Activated T-helper 2 cell treated with anti-CD3 and anti-CD28 coated beads, Interferon-gamma antibody, Interleukin-2, Interleukin-4, amounts not matched to agents 10 μg/mL and 5 μg/mL and 100 μg/mL, durations not matched to agents 14 hours and 24 hours and 36 hours (primary cell): Measurements from ENCODE around the gene ZRANB1. TPM values are rescaled to one million over a fixed set of nuclear protein-coding genes. Genes with fewer than 3 reads are reported as not detected.

Experiments
- DNase-seq: peaks from one replicate; pipeline ENCODE4 v3.0.0; 2021; ENCODE audit warnings: low spot score
- H3K27ac Mint-ChIP-seq: one replicate; pipeline ENCODE4 v1.8.0; 2021; ENCODE audit warnings: mixed read lengths
- H3K27me3 Mint-ChIP-seq: one replicate; pipeline ENCODE4 v1.8.0; 2021; ENCODE audit warnings: low read depth, mixed read lengths
- H3K36me3 Mint-ChIP-seq: one replicate; pipeline ENCODE4 v1.8.0; 2021; ENCODE audit warnings: low read depth, mixed read lengths
- H3K4me1 Mint-ChIP-seq: one replicate; pipeline ENCODE4 v1.8.0; 2021; ENCODE audit warnings: low read depth, mixed read lengths
- H3K4me3 Mint-ChIP-seq: one replicate; pipeline ENCODE4 v1.8.0; 2021; ENCODE audit warnings: low read depth, mild to moderate bottlenecking, moderate library complexity, mixed read lengths
- H3K9me3 Mint-ChIP-seq: one replicate; pipeline ENCODE4 v1.8.0; 2021; ENCODE audit warnings: mixed read lengths
- intact Hi-C: fragments of 100-400 bp; cut with micrococcal nuclease; formaldehyde crosslinking; loops from one replicate; pipeline ENCODE4 v1.15.1; 2023
- total RNA-seq: library from RNA; stranded (reverse); gene quantifications from 2 replicates; pipeline ENCODE4 v1.2.3, GENCODE V29; 2022

Gene ZRANB1
- total RNA-seq, 1 donor from 2014 or later, result 12.1 TPM

DNA sequence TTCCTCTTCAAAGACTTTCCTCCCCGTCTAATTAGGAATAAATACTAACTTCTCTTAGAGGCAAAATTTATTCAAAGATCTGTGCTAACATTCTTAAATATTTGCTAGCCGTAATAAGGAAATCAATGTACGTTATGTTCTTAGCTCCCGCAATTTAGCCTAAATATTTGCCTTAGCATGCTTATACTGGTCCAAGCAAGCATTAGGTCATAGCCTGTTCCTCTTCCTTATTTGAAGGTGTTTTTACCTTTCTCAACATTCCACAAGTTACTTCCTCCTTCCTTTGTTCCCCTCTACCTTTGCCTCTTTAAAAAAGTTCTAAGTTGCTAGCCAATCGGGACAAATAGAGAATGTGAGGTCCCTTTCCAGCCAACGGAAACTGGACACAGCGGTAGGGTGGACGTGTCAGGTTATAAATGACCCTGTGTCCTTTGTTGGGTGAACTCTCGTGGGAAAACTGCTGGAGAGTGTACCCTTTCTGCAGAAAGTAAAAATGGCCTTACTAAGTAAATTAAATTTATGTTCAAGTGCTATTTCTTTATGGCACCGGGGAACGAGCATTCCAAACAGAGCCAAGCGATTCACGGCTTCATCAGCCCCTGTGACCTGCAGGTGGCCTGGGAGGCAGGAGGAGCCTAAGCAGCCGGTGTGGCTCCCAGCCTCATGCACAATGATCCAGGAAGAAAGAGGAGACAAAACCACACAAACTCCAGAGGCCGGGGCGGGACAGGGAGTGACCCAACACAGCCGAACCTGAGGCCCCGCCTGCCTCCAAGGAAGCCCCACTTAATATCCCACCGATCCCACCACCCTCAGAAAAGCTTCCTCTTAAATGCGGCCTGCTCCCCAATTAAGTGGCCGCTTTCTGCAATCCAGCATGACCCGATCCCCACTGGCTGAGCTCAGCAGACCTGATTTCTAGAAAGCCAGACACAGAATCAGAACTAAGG lies 67.0 kb downstream of the ZRANB1 start:
- Mint-ChIP-seq H3K36me3 (no peaks in the 10 kb centered on the region), H3K27ac (no peak overlapping the region), H3K9me3 (no peaks in the 10 kb centered on the region), H3K4me3 (no peak overlapping the region), H3K27me3 (peaks cover 12% of the 10 kb centered on the region), H3K4me1 (no peaks in the 10 kb centered on the region)
- intact Hi-C loops, result no loop called here
- no peak for DNase-seq

DNA sequence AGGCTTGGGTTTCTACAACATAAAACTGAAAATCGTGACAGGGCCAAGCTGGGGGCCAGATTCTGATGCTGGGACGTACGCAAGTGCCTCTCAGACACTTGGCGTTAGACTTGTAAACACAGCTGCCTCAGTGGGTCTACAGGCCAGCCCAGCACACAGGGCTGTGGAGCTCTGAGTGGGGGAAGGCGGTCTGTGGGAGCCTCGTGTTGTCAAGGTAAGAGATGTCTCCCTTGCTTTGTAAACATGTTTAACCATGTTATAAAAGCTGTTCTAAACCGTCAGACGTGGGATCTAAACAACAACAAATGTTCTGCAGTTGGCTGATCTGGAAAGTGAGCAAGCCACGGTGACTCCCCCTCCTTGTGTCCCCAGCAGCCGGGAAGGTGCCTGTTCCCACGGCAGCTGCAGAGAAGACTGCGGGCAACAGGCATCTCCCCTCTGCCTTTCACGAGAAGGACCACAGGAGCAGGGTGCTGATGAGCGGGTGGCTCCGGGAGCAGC lies 67.8 kb downstream of the ZRANB1 start:
- DNase-seq, result no peak
- peaks cover 1% of the 10 kb centered on the region for H3K4me1 Mint-ChIP-seq
- no peaks in the 10 kb centered on the region for H3K36me3 Mint-ChIP-seq
- H3K9me3 Mint-ChIP-seq, result no peaks in the 10 kb centered on the region
- no peak overlapping the region for H3K4me3 Mint-ChIP-seq
- intact Hi-C loops, result no loop called here
- H3K27ac Mint-ChIP-seq, result no peak overlapping the region
- H3K27me3 Mint-ChIP-seq, result peaks cover 12% of the 10 kb centered on the region

DNA sequence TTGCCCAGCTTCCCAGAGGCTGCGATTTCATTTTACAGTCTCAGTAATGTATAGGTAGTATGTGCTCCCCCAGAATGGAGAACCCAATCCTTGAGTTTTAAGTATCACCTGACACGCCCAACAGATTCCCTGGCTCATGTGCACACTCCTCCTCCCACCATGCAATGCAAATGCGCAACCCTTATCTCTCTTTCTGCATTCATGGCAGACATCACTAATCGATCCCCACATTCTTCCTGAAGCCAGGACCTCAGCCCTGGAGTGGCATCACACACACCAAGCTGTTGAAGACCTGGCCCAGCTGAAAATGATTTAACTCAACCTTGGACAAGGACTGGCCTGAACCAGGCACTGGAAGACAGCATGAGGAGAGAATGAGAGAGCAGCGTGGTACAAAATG lies 68.4 kb downstream of the ZRANB1 start:
- H3K9me3 Mint-ChIP-seq, result no peaks in the 10 kb centered on the region
- no peak overlapping the region for H3K4me3 Mint-ChIP-seq
- no peak overlapping the region for H3K27ac Mint-ChIP-seq
- H3K27me3 Mint-ChIP-seq, result peaks cover 13% of the 10 kb centered on the region
- H3K4me1 Mint-ChIP-seq, result peaks cover 7% of the 10 kb centered on the region
- no peak for DNase-seq
- intact Hi-C loops, result no loop called here
- no peaks in the 10 kb centered on the region for H3K36me3 Mint-ChIP-seq

DNA sequence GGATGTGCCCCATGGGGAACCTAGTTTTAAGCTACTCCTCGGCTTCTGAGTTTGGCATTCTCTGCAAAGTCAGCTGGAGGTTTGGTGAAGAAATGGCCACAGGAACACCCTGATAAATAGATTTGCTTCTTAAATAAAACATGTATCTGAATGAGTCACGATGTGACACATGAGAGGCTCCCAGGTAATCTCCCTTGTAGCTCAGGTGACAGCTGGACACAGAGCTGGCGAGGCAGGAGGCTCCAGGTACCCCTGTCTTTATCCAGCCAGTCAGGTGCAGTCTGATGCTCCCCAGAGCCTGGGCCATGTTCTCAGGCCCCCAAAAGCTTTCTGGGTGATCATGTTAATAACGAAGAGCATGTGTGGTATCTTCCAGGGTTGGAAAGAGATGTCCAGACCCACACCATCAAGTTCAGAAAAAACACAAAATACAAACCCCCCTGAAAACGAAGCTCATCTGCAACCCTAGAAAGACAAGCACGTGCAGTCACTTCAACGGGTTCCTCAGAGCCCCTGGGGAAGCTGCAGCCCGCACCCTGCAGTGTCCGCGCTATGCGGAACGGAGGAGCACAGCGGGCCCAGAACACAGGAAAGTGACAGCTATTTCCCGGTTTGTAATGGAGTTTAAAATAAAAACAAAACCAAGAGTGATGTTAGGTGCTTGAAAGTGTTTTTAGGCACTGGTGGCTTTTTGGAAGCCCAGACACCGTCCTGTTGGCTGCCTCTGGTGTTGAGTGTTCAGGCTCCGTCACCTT lies 69.4 kb downstream of the ZRANB1 start:
- Mint-ChIP-seq H3K27ac (no peak overlapping the region), H3K4me1 (peaks cover 9% of the 10 kb centered on the region), H3K27me3 (peaks cover 17% of the 10 kb centered on the region), H3K9me3 (no peaks in the 10 kb centered on the region), H3K36me3 (no peaks in the 10 kb centered on the region), H3K4me3 (no peak overlapping the region)
- intact Hi-C loops, result no loop called here
- no peak for DNase-seq

DNA sequence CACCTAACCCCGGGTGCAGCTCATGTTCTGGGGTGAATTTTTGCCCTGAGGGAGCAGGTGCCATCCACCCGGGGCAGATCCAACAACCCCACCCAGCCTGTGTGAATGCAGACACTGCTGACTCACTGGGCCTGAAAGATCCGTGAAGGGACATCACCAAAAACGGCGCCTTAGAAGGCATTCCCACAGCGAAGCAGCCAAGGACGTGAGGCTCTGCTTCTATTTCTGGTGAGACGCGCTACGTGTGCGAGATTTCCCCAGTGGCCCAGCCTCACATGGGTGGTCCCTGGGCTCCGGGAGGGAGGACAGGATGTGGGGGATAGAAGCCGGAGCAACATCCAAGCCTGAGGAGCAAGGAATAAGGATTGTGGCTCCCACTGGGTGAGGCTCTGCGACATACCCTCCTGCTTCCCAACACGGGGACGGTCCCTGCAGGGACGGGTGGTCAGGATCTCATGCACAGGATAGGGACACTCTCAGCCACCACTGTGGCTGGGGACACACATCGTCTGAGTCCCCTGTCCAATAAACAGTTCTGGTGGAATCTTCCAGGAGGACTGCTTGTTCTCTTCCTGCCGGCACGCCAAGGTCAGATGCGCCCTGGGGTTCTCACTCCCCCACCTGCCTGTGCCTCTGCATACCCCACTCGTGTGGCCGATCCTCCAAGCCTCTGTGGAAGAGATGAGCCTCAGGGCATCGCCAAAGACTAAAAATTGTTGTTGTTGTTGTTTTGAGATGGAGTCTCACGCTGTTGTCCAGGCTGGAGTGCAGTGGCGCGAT lies 70.2 kb downstream of the ZRANB1 start:
- H3K4me1 Mint-ChIP-seq, result peaks cover 9% of the 10 kb centered on the region
- H3K9me3 Mint-ChIP-seq, result no peaks in the 10 kb centered on the region
- no peak overlapping the region for H3K4me3 Mint-ChIP-seq
- intact Hi-C loops, result no loop called here
- peaks cover 21% of the 10 kb centered on the region for H3K27me3 Mint-ChIP-seq
- DNase-seq, result no peak
- H3K36me3 Mint-ChIP-seq, result no peaks in the 10 kb centered on the region
- no peak overlapping the region for H3K27ac Mint-ChIP-seq

DNA sequence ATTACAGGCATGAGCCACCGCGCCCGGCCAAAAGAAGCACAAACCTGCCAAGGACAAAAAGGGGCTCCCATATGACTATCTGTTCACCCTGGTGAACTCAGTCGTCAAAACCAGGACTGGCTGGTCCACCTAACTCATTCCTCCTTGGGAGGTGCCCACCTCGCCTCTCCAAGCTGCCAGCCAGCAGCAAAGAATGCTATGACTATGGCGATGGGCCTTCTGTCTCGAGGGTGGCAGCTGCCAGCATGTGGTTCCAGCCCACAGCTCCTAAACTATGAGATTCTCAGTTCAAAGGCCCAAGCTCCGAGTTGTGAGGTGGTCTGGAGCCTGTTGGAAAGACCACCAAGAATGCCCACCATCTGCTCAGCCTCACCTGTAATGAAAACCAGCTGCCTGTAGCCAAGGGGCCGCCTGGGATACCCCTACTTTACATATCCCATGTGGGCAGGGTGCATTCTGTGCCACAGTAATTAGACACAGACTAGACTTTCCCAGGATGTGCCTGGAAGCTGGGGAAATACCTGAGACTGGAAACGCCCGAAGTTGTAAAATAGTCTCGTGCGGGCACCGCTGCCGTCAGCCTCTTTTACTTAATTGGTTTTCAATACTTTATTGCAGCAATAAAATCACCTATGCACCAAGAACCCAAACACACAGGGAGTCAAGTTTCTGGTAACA lies 71.1 kb downstream of the ZRANB1 start:
- Mint-ChIP-seq H3K27ac (no peak overlapping the region), H3K36me3 (no peaks in the 10 kb centered on the region), H3K9me3 (no peaks in the 10 kb centered on the region), H3K4me3 (no peak overlapping the region), H3K4me1 (peaks cover 9% of the 10 kb centered on the region), H3K27me3 (peaks cover 21% of the 10 kb centered on the region)
- no peak for DNase-seq
- intact Hi-C loops, result no loop called here

DNA sequence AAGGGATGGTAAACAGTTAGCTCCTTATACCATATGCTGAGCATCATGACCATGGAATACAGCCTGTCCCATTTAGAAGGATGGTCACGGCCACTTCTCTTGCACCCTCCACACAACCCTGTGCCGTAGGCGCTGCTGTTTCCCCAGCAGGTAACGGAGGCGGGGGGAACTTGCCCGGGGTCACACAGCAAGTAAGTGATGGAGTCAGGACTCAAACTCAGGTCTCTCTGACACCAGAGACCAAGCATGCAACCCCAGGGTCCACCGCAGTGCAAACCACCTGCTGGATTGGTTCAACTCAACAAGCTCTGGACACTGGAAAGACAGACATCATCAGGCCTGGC lies 71.6 kb downstream of the ZRANB1 start:
- intact Hi-C loops, result no loop called here
- Mint-ChIP-seq H3K36me3 (no peaks in the 10 kb centered on the region), H3K4me3 (no peak overlapping the region), H3K27ac (no peak overlapping the region), H3K9me3 (no peaks in the 10 kb centered on the region), H3K4me1 (peaks cover 9% of the 10 kb centered on the region), H3K27me3 (peaks cover 24% of the 10 kb centered on the region)
- no peak for DNase-seq

DNA sequence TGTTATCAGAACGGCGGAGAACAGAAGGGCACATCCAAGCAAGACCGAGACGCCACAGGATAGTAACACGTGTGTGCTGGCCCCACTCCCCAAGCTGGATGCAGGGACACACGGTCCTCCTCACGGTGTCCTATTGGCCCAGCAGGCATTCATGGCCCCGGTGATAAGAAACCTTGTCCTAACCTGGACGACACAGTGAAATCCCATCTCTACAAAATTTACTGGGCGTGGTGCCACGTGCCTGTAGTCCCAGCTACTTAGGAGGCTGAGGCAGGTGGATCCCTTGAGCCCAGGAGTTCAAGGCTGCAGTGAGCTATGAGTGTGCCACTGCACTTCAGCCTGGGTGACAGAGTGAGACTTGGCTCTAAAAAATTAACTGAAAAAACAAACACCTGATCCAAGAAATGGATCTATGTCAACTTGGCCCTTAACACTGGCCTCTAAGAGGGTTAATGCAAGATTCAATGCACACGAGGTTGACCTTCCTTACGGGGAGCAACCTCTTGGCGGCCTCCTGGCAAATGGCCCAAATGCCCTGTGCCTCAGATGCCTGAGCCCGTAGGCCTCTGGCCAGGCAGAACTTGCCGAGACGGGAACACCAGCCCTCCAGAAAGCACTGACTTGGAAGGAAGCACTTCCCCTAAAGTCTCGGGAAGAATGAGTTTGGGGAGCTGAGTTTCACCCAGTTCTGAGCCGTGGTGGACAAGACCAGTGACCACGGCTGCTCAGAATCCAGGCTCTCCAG lies 72.3 kb downstream of the ZRANB1 start:
- Mint-ChIP-seq H3K36me3 (no peaks in the 10 kb centered on the region), H3K4me3 (no peak overlapping the region), H3K4me1 (peaks cover 9% of the 10 kb centered on the region), H3K9me3 (no peaks in the 10 kb centered on the region), H3K27me3 (peaks cover 24% of the 10 kb centered on the region), H3K27ac (no peak overlapping the region)
- no peak for DNase-seq
- intact Hi-C loops, result no loop called here

DNA sequence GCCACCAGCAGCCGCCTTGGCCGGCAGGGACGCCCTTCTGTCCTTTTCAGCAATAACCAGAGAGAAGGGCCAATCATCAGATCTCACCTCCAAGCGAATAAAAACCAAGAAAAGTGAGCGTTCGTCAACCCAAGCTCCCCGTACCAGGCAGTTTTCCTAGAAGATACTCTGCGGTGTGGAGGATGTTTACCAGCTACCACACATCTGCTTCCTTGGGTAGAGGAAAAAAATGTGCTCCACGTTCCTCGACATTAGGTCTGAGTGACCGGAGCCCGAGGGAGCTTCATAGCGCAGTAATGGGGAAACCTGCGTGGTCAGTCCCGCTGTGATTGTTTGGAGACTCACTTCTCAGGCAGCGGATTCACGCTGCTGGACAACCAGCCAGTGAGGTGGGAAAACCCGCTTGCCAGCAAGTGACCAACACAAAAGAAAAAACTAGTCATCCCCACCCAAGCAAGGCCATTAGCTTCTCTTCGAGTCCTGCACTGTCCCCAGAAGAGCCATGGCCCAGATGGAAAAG lies 73.0 kb downstream of the ZRANB1 start:
- peaks cover 28% of the 10 kb centered on the region for H3K27me3 Mint-ChIP-seq
- no peak overlapping the region for H3K4me3 Mint-ChIP-seq
- intact Hi-C loops, result no loop called here
- no peaks in the 10 kb centered on the region for H3K36me3 Mint-ChIP-seq
- H3K27ac Mint-ChIP-seq, result no peak overlapping the region
- H3K9me3 Mint-ChIP-seq, result no peaks in the 10 kb centered on the region
- DNase-seq, result no peak
- peaks cover 9% of the 10 kb centered on the region for H3K4me1 Mint-ChIP-seq

DNA sequence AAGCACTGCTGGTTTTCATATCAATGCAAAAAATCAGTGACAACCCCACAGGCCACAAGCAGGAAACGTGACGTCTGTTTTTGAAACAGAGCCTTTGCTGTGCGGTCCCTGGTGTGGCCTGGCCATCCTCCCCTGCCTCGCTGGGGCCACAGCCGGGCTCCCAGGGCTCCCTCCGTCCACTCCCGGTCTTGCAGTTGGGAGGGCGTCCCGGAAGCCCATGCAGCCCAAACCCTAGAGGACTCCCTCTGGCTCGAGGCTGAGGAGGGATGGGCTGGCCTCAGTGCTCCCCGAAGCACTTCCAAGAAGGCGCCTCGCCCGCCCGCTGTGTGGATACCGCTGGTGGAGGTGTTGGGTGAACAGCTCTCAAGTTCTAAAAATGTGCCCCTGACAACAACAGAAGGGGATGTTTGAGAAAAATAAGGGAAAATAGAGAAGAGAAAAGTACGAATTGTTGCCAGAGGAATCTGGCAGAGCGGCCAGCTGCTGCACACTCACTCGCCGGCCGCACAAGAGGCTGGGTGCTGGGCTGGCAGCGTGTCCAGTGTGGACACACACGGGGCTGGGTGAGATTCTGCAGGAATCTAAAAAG lies 73.5 kb downstream of the ZRANB1 start:
- Mint-ChIP-seq H3K9me3 (no peaks in the 10 kb centered on the region), H3K27ac (no peak overlapping the region), H3K36me3 (no peaks in the 10 kb centered on the region), H3K27me3 (peaks cover 24% of the 10 kb centered on the region), H3K4me1 (peaks cover 9% of the 10 kb centered on the region), H3K4me3 (no peak overlapping the region)
- intact Hi-C loops, result no loop called here
- DNase-seq, result peak; percentile 26

DNA sequence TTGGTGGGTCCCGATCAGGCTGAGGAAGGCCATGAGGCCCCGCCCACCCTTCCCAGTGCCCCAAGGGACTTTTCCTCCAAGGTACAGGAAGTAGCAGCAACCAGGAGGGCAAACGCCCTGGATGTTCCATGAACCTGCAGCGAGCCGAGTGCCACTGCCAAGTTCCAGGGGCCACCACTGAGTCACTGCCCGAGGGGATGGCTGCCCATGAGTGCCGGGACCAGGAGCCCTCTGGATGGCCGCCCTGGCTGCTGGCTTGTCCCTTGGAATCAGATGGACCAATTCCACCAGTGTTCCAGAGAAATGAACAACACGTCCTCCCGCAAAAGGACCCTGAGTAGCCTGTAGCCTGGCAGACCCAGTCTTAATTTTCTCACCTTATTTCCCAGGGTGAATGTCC lies 74.2 kb downstream of the ZRANB1 start:
- Mint-ChIP-seq H3K4me3 (no peak overlapping the region), H3K27me3 (peaks cover 21% of the 10 kb centered on the region), H3K27ac (no peak overlapping the region), H3K4me1 (peaks cover 9% of the 10 kb centered on the region), H3K36me3 (no peaks in the 10 kb centered on the region), H3K9me3 (no peaks in the 10 kb centered on the region)
- no peak for DNase-seq
- intact Hi-C loops, result no loop called here
